ENCODE data around the gene RHBDD1.

Gene RHBDD1

GRCh38 chr2:226885769-226886435, 50.0 kb downstream of the RHBDD1 start:
- no peak overlapping the region for H3K4me3 ChIP-seq (ENCODE audit: low read depth, low read length)

GRCh38 chr2:226887940-226888339, 52.1 kb downstream of the RHBDD1 start:
- TF ChIP-seq CTCF (IDR thresholded peaks at IDR 0.05; ENCODE audit: borderline replicate concordance, insufficient read depth, low read depth, low read length) = no peak
- no peak overlapping the region for H3K4me3 ChIP-seq (ENCODE audit: low read depth, low read length)

More at GRCh38 chr2:226885769-226886435, 50.0 kb downstream of the RHBDD1 start:
- TF ChIP-seq CTCF (IDR thresholded peaks at IDR 0.05; ENCODE audit: borderline replicate concordance, insufficient read depth, low read depth, low read length) = no peak

- no peak for TF ChIP-seq CTCF (IDR thresholded peaks at IDR 0.05; ENCODE audit: borderline replicate concordance, insufficient read depth, low read depth, low read length)
- H3K4me3 ChIP-seq (ENCODE audit: low read depth, low read length) = no peak overlapping the region
Observed at GRCh38 chr2:226888378-226888965, 52.6 kb downstream of the RHBDD1 start.

- H3K4me3 ChIP-seq (ENCODE audit: low read depth, low read length) = no peak overlapping the region
- no peak for TF ChIP-seq CTCF (IDR thresholded peaks at IDR 0.05; ENCODE audit: borderline replicate concordance, insufficient read depth, low read depth, low read length)
Observed at GRCh38 chr2:226888971-226889370, 53.1 kb downstream of the RHBDD1 start.

- no peak overlapping the region for H3K4me3 ChIP-seq (ENCODE audit: low read depth, low read length)
- TF ChIP-seq CTCF (IDR thresholded peaks at IDR 0.05; ENCODE audit: borderline replicate concordance, insufficient read depth, low read depth, low read length) = no peak
Observed at GRCh38 chr2:226890286-226890685, 54.4 kb downstream of the RHBDD1 start.

- no peak for TF ChIP-seq CTCF (IDR thresholded peaks at IDR 0.05; ENCODE audit: borderline replicate concordance, insufficient read depth, low read depth, low read length)
- H3K4me3 ChIP-seq (ENCODE audit: low read depth, low read length) = no peak overlapping the region
Observed at GRCh38 chr2:226891780-226892590, 56.1 kb downstream of the RHBDD1 start.

All from GM12875 (cell line).